Measurements from ENCODE around the gene FAM163B. TPM values are rescaled to one million over a fixed set of nuclear protein-coding genes. Genes with fewer than 3 reads are reported as not detected.
A peak's percentile ranks its signal among the peaks of the same experiment; 100 is the strongest.

FAM163B gene
- total and polyA plus RNA-seq, 4 donors: 2.1 to 4.0 (median 3.4) TPM

DNA sequence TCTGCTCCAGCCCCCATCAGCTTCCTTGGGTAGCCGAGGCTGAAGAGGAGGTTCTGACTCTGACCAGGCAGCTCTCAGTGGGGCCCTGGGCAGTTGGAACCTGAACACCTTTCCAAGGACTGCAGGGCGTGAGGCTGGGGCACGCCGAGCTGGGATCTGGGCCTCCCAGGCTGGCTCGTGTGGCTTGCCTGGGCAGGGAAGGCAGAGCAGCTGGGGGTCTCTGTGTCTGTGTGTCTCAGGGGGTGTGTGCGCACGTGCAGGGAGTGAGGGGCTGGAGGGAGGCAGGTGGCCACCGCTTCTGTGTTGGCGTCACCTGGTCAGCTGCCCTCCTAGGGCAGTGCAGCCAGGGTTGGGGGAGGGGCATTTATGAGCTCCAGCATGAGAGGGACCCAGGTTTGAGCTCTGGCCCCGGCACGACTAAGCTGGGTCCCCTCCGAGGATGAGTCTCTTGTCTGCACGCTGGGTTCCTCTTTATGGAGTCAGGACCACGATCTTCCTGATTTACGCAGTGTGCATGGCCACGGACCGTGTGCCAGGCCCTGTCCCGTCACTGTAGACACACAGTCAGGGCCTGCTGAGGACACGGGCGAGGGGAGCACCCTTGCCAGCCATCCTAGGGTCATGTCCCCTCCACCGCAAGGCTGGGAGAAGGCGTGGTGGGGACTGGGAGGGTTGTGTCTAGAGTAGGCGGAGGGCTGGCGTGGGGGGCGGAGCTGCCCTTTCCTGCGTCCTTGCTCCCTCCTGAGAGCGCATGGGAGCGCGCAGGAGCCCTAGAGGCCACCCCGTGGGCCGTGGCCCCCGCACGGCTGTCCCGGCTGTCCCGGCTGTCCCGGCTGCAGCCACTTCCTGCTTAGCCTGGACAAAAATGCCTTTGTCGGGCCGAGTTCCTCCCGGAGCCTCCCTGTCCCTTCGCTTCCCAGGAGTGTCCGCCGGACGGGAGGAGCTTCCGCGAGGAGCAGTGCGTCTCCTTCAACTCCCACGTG, 70.0 kb downstream of the FAM163B start:
- Histone ChIP-seq H3K4me1 (ENCODE audit: control insufficient read depth in 4 of 4, insufficient read depth in 4 of 4, low read length in 3 of 4) (peaks cover 6 to 36% (median 11%) of the 10 kb centered on the region in 4 donors), H3K27me3 (ENCODE audit: control insufficient read depth in 4 of 4, insufficient read depth in 4 of 4, low read length in 3 of 4) (no peaks in the 10 kb centered on the region), H3K9me3 (ENCODE audit: control insufficient read depth in 4 of 4, low read length in 3 of 4) (no peaks in the 10 kb centered on the region), H3K4me3 (ENCODE audit: low read depth in 1 of 3, low read length in 3 of 3) (no peak overlapping the region), H3K36me3 (ENCODE audit: control insufficient read depth in 4 of 4, insufficient read depth in 3 of 4, low read depth in 1 of 4, low read length in 3 of 4) (peaks cover 0 to 11% (median 3%) of the 10 kb centered on the region in 4 donors), H3K9ac (ENCODE audit: low read depth in 1 of 2, low read length in 2 of 2) (no peak overlapping the region), H3K27ac (ENCODE audit: low read depth in 1 of 2, low read length in 2 of 2) (peak overlapping the region; percentile 46 to 51)
- WGBS: 61% methylated on average over 47 of the region's 47 CpGs
- TF ChIP-seq NR2F2 (IDR thresholded peaks at IDR 0.05) (peak; percentile 36), SP1 (IDR thresholded peaks at IDR 0.05) (no peak), RAD21 (IDR thresholded peaks at IDR 0.05) (peak in 1 of 2 donors; percentile 24), HNF4A (conservative IDR thresholded peaks at IDR 0.05) (no peak), YY1 (IDR thresholded peaks at IDR 0.05) (no peak), TAF1 (conservative IDR thresholded peaks at IDR 0.05) (no peak), RXRA (IDR thresholded peaks at IDR 0.05) (no peak), GABPA (IDR thresholded peaks at IDR 0.05 in 1 of 2, conservative IDR thresholded peaks at IDR 0.05 in 1 of 2) (no peak), FOXA1 (IDR thresholded peaks at IDR 0.05) (no peak), JUND (IDR thresholded peaks at IDR 0.05) (no peak), FOXA2 (IDR thresholded peaks at IDR 0.05) (no peak)
- TF ChIP-seq, protein P1, sequence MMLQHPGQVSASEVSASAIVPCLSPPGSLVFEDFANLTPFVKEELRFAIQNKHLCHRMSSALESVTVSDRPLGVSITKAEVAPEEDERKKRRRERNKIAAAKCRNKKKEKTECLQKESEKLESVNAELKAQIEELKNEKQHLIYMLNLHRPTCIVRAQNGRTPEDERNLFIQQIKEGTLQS (IDR thresholded peaks at IDR 0.05): no peak
- TF ChIP-seq, protein P2, sequence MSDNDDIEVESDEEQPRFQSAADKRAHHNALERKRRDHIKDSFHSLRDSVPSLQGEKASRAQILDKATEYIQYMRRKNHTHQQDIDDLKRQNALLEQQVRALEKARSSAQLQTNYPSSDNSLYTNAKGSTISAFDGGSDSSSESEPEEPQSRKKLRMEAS (IDR thresholded peaks at IDR 0.05): no peak
- TF ChIP-seq, protein P3, sequence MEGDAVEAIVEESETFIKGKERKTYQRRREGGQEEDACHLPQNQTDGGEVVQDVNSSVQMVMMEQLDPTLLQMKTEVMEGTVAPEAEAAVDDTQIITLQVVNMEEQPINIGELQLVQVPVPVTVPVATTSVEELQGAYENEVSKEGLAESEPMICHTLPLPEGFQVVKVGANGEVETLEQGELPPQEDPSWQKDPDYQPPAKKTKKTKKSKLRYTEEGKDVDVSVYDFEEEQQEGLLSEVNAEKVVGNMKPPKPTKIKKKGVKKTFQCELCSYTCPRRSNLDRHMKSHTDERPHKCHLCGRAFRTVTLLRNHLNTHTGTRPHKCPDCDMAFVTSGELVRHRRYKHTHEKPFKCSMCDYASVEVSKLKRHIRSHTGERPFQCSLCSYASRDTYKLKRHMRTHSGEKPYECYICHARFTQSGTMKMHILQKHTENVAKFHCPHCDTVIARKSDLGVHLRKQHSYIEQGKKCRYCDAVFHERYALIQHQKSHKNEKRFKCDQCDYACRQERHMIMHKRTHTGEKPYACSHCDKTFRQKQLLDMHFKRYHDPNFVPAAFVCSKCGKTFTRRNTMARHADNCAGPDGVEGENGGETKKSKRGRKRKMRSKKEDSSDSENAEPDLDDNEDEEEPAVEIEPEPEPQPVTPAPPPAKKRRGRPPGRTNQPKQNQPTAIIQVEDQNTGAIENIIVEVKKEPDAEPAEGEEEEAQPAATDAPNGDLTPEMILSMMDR (IDR thresholded peaks at IDR 0.05; ENCODE audit: low read depth, low read length, missing input control): no peak
- no peak for DNase-seq (ENCODE audit: low spot score)

DNA sequence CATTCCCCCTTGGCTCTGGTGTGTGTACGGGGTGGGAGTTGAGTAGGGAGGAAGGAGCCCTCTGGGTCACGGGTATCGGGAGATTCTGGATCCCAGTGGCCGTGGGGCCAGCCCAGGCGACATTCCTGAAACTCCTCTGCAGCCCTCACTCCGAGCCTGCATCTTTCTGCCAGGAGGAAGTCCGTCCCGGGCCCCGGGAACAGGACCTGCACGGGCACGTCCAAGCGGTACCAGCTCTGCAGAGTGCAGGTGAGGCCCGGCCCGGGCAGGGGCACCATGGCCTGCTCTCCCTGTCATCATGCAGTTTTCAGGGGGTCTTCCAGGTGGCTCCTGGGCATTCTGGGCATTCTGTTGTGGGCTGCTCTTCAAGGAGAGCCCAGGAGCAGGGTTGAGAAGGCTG, 71.0 kb downstream of the FAM163B start:
- DNase-seq (ENCODE audit: low spot score): no peak
- 88% methylated on average over 14 of the region's 14 CpGs for WGBS
- H3K4me3 ChIP-seq (ENCODE audit: low read depth in 1 of 3, low read length in 3 of 3): no peak overlapping the region
- H3K36me3 ChIP-seq (ENCODE audit: control insufficient read depth in 4 of 4, insufficient read depth in 3 of 4, low read depth in 1 of 4, low read length in 3 of 4): peaks cover 0 to 11% (median under 1%) of the 10 kb centered on the region in 4 donors
- TF ChIP-seq, protein P3 (IDR thresholded peaks at IDR 0.05; ENCODE audit: low read depth, low read length, missing input control): no peak
- TF ChIP-seq JUND (IDR thresholded peaks at IDR 0.05) (no peak), FOXA1 (IDR thresholded peaks at IDR 0.05) (no peak), SP1 (IDR thresholded peaks at IDR 0.05) (no peak), EGR1 (IDR thresholded peaks at IDR 0.05; ENCODE audit: low read depth in 2 of 2) (no peak), NR2F2 (IDR thresholded peaks at IDR 0.05) (no peak), HNF4G (IDR thresholded peaks at IDR 0.05) (no peak), RXRA (IDR thresholded peaks at IDR 0.05) (no peak), HNF4A (conservative IDR thresholded peaks at IDR 0.05) (no peak)
- TF ChIP-seq, protein P1 (IDR thresholded peaks at IDR 0.05): no peak
- H3K27ac ChIP-seq (ENCODE audit: low read depth in 1 of 2, low read length in 2 of 2): no peak overlapping the region
- peaks cover 7 to 42% (median 19%) of the 10 kb centered on the region in 4 donors for H3K4me1 ChIP-seq (ENCODE audit: control insufficient read depth in 4 of 4, insufficient read depth in 4 of 4, low read length in 3 of 4)
- H3K27me3 ChIP-seq (ENCODE audit: control insufficient read depth in 4 of 4, insufficient read depth in 4 of 4, low read length in 3 of 4): no peaks in the 10 kb centered on the region
- H3K9ac ChIP-seq (ENCODE audit: low read depth in 1 of 2, low read length in 2 of 2): no peak overlapping the region
- H3K9me3 ChIP-seq (ENCODE audit: control insufficient read depth in 4 of 4, low read length in 3 of 4): no peaks in the 10 kb centered on the region

Data from liver (tissue), 9 donors.